Jurkat, Clone E6-1 (cell line): ENCODE data around the gene CLDN16. TPM values are rescaled to one million over a fixed set of nuclear protein-coding genes. Genes with fewer than 3 reads are reported as not detected.
A peak's percentile ranks its signal among the peaks of the same experiment; 100 is the strongest.

ENCODE experiments used
- DNase-seq: peaks from one replicate; pipeline ENCODE4 v3.0.0-alpha.2; 2011; ENCODE audit warnings: low read depth, low spot score
- H3K4me3 ChIP-seq: 2 replicates; pipeline ENCODE4 v1.5.1; 2011; ENCODE audit warnings: mild to moderate bottlenecking, low read length, control low read depth, moderate library complexity
- polyA plus RNA-seq: library from polyadenylated mRNA; unstranded; fragments of >200 nt; gene quantifications from one replicate; pipeline ENCODE4 v1.2.1, GENCODE V29; 2012; ENCODE audit warnings: missing spikeins; ENCODE audit not compliant: insufficient read length, insufficient read depth

CLDN16 gene
- polyA plus RNA-seq, result not detected

- DNase-seq, result no peak
- no peak within 1 kb of the TSS for H3K4me3 ChIP-seq
These were observed at the start of gene CLDN16 for GRCh38 chr3:190387578-190388213. CLDN16 (plus strand) TSS chr3:190388163; CDS start chr3:190388330, 167 bp downstream.

- H3K4me3 ChIP-seq, result no peak overlapping the region
- DNase-seq, result peak; percentile 4
These were observed 49.2 kb upstream of the CLDN16 start for GRCh38 chr3:190338717-190339116.

- DNase-seq, result no peak
- H3K4me3 ChIP-seq, result no peak overlapping the region
These were observed 48.8 kb upstream of the CLDN16 start for GRCh38 chr3:190339130-190339529.

GRCh38 chr3:190340071-190340470, 47.9 kb upstream of the CLDN16 start:
- DNase-seq, result no peak
- no peak overlapping the region for H3K4me3 ChIP-seq

GRCh38 chr3:190345027-190345821, 42.7 kb upstream of the CLDN16 start:
- no peak for DNase-seq
- no peak overlapping the region for H3K4me3 ChIP-seq

GRCh38 chr3:190345878-190346277, 42.1 kb upstream of the CLDN16 start:
- no peak for DNase-seq
- no peak overlapping the region for H3K4me3 ChIP-seq

GRCh38 chr3:190346541-190346940, 41.4 kb upstream of the CLDN16 start:
- no peak for DNase-seq
- H3K4me3 ChIP-seq, result no peak overlapping the region

GRCh38 chr3:190352861-190353457, 35.0 kb upstream of the CLDN16 start:
- no peak for DNase-seq
- H3K4me3 ChIP-seq, result no peak overlapping the region

GRCh38 chr3:190356246-190356645, 31.7 kb upstream of the CLDN16 start:
- H3K4me3 ChIP-seq, result no peak overlapping the region
- no peak for DNase-seq

GRCh38 chr3:190357468-190357867, 30.5 kb upstream of the CLDN16 start:
- H3K4me3 ChIP-seq, result no peak overlapping the region
- no peak for DNase-seq

GRCh38 chr3:190359813-190360212, 28.1 kb upstream of the CLDN16 start:
- no peak overlapping the region for H3K4me3 ChIP-seq
- no peak for DNase-seq

GRCh38 chr3:190360228-190360627, 27.7 kb upstream of the CLDN16 start:
- H3K4me3 ChIP-seq, result no peak overlapping the region
- no peak for DNase-seq

GRCh38 chr3:190361791-190362190, 26.2 kb upstream of the CLDN16 start:
- DNase-seq, result no peak
- H3K4me3 ChIP-seq, result no peak overlapping the region

GRCh38 chr3:190362258-190362657, 25.7 kb upstream of the CLDN16 start:
- H3K4me3 ChIP-seq, result no peak overlapping the region
- no peak for DNase-seq

GRCh38 chr3:190366133-190366532, 21.8 kb upstream of the CLDN16 start:
- no peak for DNase-seq
- H3K4me3 ChIP-seq, result no peak overlapping the region

GRCh38 chr3:190368881-190369280, 19.1 kb upstream of the CLDN16 start:
- H3K4me3 ChIP-seq, result no peak overlapping the region
- no peak for DNase-seq

GRCh38 chr3:190369668-190370295, 18.2 kb upstream of the CLDN16 start:
- H3K4me3 ChIP-seq, result no peak overlapping the region
- DNase-seq, result no peak

- no peak overlapping the region for H3K4me3 ChIP-seq
- DNase-seq, result no peak
These were observed 17.6 kb upstream of the CLDN16 start for GRCh38 chr3:190370369-190370768.

- H3K4me3 ChIP-seq, result no peak overlapping the region
- DNase-seq, result no peak
These were observed 16.8 kb upstream of the CLDN16 start for GRCh38 chr3:190371152-190371551.

- no peak for DNase-seq
- no peak overlapping the region for H3K4me3 ChIP-seq
These were observed 12.7 kb upstream of the CLDN16 start for GRCh38 chr3:190375246-190375645.
